DOHH2 (cell line): ENCODE results near the gene VAC14.

Source experiments
- EZH2phosphoT487 ChIP-seq: fragments of 200-600 bp; sonication (generic); IDR thresholded peaks from 2 replicates; pipeline ENCODE4 v1.6.1; 2017; ENCODE audit warnings: borderline replicate concordance, mild to moderate bottlenecking, antibody characterized with exemption, low read length, moderate library complexity, mixed read lengths
- TF ChIP-seq, protein P1 (sequence below): fragments of 200-600 bp; sonication (generic); IDR thresholded peaks from one replicate; pipeline ENCODE4 v1.5.1; 2014; ENCODE audit warnings: antibody characterized with exemption, mild to moderate bottlenecking, low read depth, low read length; ENCODE audit not compliant: poor library complexity, severe bottlenecking

GRCh38 chr16:70642633-70643032 lies 158.3 kb downstream of the VAC14 start:
- TF ChIP-seq, protein P1, sequence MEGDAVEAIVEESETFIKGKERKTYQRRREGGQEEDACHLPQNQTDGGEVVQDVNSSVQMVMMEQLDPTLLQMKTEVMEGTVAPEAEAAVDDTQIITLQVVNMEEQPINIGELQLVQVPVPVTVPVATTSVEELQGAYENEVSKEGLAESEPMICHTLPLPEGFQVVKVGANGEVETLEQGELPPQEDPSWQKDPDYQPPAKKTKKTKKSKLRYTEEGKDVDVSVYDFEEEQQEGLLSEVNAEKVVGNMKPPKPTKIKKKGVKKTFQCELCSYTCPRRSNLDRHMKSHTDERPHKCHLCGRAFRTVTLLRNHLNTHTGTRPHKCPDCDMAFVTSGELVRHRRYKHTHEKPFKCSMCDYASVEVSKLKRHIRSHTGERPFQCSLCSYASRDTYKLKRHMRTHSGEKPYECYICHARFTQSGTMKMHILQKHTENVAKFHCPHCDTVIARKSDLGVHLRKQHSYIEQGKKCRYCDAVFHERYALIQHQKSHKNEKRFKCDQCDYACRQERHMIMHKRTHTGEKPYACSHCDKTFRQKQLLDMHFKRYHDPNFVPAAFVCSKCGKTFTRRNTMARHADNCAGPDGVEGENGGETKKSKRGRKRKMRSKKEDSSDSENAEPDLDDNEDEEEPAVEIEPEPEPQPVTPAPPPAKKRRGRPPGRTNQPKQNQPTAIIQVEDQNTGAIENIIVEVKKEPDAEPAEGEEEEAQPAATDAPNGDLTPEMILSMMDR: no peak
- TF ChIP-seq EZH2phosphoT487: no peak
